Pancreas (tissue), 10 donors: ENCODE data around the gene DHRSX. TPM values are rescaled to one million over a fixed set of nuclear protein-coding genes. Genes with fewer than 3 reads are reported as not detected.

Experiments
- ATAC-seq, 4 donors: fragments of 200-7000 bp; cut with Tn5 transposase; one replicate each; pipeline versions ENCODE4 v1.8.0 to v1.9.1; 2020; ENCODE audit warnings: mild to moderate bottlenecking in 4 of 4, moderate library complexity in 4 of 4
- DNase-seq, 6 donors: peaks; one replicate each; pipeline ENCODE4 v3.0.0-alpha.2; 2020
- FAIRE-seq: peaks from 2 replicates; lab custom pipeline; 2012; peaks lifted over from hg19 to GRCh38; lab: Jason Lieb, UNC
- H3K27ac ChIP-seq, 4 donors: fragments of 200-600 bp; sonication (generic); 1 replicate in 3 of 4; 2 replicates in 1 of 4; pipeline versions ENCODE4 v1.5.0 to v1.8.0; 2020
- H3K27me3 ChIP-seq, 4 donors: fragments of 200-600 bp; one replicate each; pipeline ENCODE4 v1.8.0; 2021
- H3K36me3 ChIP-seq, 3 donors: fragments of 200-600 bp; sonication (generic) in 1 of 3; one replicate each; pipeline versions ENCODE4 v1.5.0 to v1.8.0; 2020 to 2021
- H3K4me1 ChIP-seq, 3 donors: fragments of 200-600 bp; one replicate each; pipeline ENCODE4 v1.8.0; 2021
- H3K4me3 ChIP-seq, 4 donors: fragments of 200-600 bp; sonication (generic) in 2 of 4; one replicate each; pipeline versions ENCODE4 v1.5.0 to v1.8.0; 2020 to 2021
- H3K9me3 ChIP-seq, 4 donors: fragments of 200-600 bp; one replicate each; pipeline ENCODE4 v1.8.0; 2021
- whole genome bisulfite sequencing, 2 donors: extraction: QIAGEN DNeasy Blood & Tissue Kit; methylation state at CpG; one replicate each; pipeline ENCODE4 v1.1.7; 2013; 5-methylcytosine and 5-hydroxymethylcytosine counted together
- intact Hi-C, 3 donors: fragments of 100-400 bp; cut with DNase I; formaldehyde crosslinking; loops; one replicate each; pipeline versions ENCODE4 v1.11.1 to v1.14.2; 2022
- polyA plus RNA-seq, 2 donors: library from polyadenylated mRNA; stranded (reverse); fragments of 200-250 nt; gene quantifications; one replicate each; pipeline ENCODE4 v1.2.3, GENCODE V29; 2013
- total RNA-seq, 6 donors: library from RNA; stranded (reverse); fragmentation: NEBNext Ultra II Directional in 4 of 6; extraction: Animal tissue kit (Norgen Biotek cat#: 25700) in 4 of 6; gene quantifications; one replicate each; pipeline versions ENCODE4 v1.2.1 to v1.2.4, GENCODE V29; 2021 to 2023
- TF ChIP-seq, protein P1 (sequence below), 4 donors: fragments of 200-600 bp; sonication (generic) in 3 of 4; IDR thresholded peaks; one replicate each; pipeline versions ENCODE4 v1.5.0 to v1.8.0; 2021; ENCODE audit warnings: antibody characterized with exemption in 4 of 4
- donor health status: healthy with polysubstance abuse.
- donor health status: DM: no; HTN: no; CAD: no; lungs with moderate emphysema.
- donor health status: DM: no; HTN: no; CAD: no.
- donor health status: control.
- donor health status: control.
- donor health status: Bipolar disorder and iron deficiency.
- donor health status: DM: yes; HTN: yes; CAD: no.
- donor health status: DM: no; HTN: no; CAD: no.
- donor health status: DM: no; HTN: no; CAD: no.
- donor health status: DM: yes; HTN: yes; CAD: no.

DHRSX gene
- total and polyA plus RNA-seq, 8 donors = 8.1 to 26.5 (median 17.2) TPM

DNA sequence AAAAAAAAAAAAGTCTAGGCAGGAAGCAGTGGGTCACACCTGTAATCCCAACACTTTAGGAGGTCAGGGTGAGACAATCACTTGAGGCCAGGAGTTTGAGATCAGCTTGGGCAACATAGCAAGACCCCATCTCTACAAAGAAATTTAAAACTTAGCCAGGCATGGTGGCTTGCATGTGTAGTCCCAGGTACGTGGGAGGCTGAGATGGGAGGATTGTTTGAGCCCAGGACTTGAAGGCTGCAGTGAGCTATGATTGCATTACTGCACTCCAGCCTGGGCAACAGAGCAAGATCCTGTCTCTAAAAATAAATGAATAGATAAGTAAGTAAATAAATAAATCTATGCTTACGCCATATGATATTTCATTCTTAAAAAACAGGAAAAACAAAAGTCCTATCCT, 65.3 kb downstream of the DHRSX start:
- Histone ChIP-seq H3K36me3 (no peaks in the 10 kb centered on the region), H3K4me3 (no peak overlapping the region), H3K9me3 (no peaks in the 10 kb centered on the region), H3K27me3 (no peaks in the 10 kb centered on the region), H3K4me1 (no peaks in the 10 kb centered on the region), H3K27ac (no peak overlapping the region)
- TF ChIP-seq, protein P1, sequence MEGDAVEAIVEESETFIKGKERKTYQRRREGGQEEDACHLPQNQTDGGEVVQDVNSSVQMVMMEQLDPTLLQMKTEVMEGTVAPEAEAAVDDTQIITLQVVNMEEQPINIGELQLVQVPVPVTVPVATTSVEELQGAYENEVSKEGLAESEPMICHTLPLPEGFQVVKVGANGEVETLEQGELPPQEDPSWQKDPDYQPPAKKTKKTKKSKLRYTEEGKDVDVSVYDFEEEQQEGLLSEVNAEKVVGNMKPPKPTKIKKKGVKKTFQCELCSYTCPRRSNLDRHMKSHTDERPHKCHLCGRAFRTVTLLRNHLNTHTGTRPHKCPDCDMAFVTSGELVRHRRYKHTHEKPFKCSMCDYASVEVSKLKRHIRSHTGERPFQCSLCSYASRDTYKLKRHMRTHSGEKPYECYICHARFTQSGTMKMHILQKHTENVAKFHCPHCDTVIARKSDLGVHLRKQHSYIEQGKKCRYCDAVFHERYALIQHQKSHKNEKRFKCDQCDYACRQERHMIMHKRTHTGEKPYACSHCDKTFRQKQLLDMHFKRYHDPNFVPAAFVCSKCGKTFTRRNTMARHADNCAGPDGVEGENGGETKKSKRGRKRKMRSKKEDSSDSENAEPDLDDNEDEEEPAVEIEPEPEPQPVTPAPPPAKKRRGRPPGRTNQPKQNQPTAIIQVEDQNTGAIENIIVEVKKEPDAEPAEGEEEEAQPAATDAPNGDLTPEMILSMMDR (IDR thresholded peaks at IDR 0.05) = no peak
- no peak for DNase-seq
- no peak for ATAC-seq
- 81 to 96% methylated on average over 2 of the region's 2 CpGs for WGBS, 2 donors
- intact Hi-C loops = no loop called here
- no peak for FAIRE-seq

DNA sequence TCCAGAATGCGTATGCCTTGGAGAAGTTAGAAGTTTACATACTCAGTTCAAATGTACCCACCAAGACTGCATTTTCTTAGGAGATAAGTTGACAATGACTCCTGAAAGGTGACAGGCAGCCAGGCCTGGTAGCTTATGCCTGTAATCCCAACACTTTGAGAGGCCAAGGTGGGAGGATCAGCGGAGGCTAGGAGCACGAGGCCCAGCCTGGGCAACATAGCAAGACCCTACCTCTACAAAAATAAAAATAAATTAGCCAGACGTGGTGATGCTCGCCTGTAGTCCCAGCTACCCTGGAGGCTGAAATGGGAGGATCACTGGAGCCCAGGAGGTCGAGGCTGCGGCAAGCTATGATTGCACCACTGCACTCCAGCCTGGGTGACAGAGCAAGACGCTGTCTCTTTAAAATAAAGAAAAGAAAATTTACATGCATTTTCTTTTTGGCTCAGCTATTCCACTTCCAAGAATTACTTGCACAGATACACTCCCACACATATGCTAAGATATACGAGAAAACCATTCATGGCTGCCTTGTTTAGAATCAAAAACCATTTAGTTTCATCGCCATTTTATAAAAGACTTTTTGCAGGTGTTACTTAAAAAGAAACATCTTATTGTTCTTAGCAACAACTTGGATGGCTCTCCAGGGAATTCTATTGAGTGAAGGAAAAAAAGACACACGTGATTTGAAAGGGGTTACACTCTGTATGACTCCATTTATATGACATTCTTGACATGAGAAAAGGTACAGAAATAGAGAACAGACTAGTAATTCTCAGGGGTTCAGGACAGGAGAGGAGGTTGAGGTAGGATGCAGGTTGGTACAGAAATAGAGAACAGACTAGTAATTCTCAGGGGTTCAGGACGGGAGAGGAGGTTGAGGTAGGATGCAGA, 66.3 kb downstream of the DHRSX start:
- DNase-seq (no peak), FAIRE-seq (no peak), ATAC-seq (no peak)
- H3K27ac ChIP-seq = no peak overlapping the region
- no peaks in the 10 kb centered on the region for H3K27me3 ChIP-seq
- no peak overlapping the region for H3K4me3 ChIP-seq
- H3K36me3 ChIP-seq = no peaks in the 10 kb centered on the region
- H3K4me1 ChIP-seq = no peaks in the 10 kb centered on the region
- intact Hi-C loops = no loop called here
- whole genome bisulfite sequencing, 2 donors = 85 to 92% methylated on average over 12 of the region's 12 CpGs
- no peaks in the 10 kb centered on the region for H3K9me3 ChIP-seq
- TF ChIP-seq, protein P1 (IDR thresholded peaks at IDR 0.05) = no peak

- no peak overlapping the region for H3K4me3 ChIP-seq
- no peaks in the 10 kb centered on the region for H3K36me3 ChIP-seq
- no peaks in the 10 kb centered on the region for H3K9me3 ChIP-seq
- H3K27ac ChIP-seq = no peak overlapping the region
- 85 to 89% methylated on average over 11 of the region's 11 CpGs for WGBS, 2 donors
- no peaks in the 10 kb centered on the region for H3K27me3 ChIP-seq
- H3K4me1 ChIP-seq = no peaks in the 10 kb centered on the region
- intact Hi-C loops = no loop called here
- TF ChIP-seq, protein P1 (IDR thresholded peaks at IDR 0.05) = no peak
- no peak for DNase-seq
- FAIRE-seq = no peak
- no peak for ATAC-seq
Measured at GRCh38 chrX:2432298-2432863, 68.4 kb downstream of the DHRSX start.

- TF ChIP-seq, protein P1 (IDR thresholded peaks at IDR 0.05) = no peak
- no peak overlapping the region for H3K4me3 ChIP-seq
- H3K4me1 ChIP-seq = no peaks in the 10 kb centered on the region
- DNase-seq = peak in 1 of 6 donors; percentile 19
- no peaks in the 10 kb centered on the region for H3K36me3 ChIP-seq
- no peaks in the 10 kb centered on the region for H3K27me3 ChIP-seq
- H3K9me3 ChIP-seq = no peaks in the 10 kb centered on the region
- FAIRE-seq = no peak
- peak in 1 of 4 donors; percentile 19 for ATAC-seq
- intact Hi-C loops = no loop called here
- 92 to 94% methylated on average over 13 of the region's 13 CpGs for WGBS, 2 donors
- H3K27ac ChIP-seq = no peak overlapping the region
Measured at GRCh38 chrX:2430265-2430825, 70.4 kb downstream of the DHRSX start.
